ENCODE measurements around the gene YAP1.

The YAP1 gene

DNA sequence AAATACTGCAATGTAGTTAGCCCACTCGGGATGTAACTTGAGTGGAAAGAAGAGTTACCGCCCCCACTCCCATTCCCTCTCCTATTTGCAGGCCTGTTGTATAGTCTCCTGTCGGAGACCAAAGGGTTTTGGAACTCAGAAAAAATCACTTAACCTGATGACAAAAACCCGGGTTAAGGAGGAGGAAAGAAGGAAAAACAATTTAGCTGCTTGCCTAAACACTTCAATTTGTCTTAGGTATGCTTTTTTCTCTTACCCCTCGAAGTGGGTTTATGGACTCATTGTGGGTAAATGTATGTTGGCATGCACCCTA is 2.2 kb downstream of the YAP1 start:
- H2AFZ ChIP-seq (ENCODE audit: low read depth) = no peak overlapping the region
- no peak overlapping the region for H3K9ac ChIP-seq
- H3K4me1 ChIP-seq (ENCODE audit: low read depth, poor library complexity, severe bottlenecking) = no peaks in the 10 kb centered on the region
- H3K36me3 ChIP-seq (ENCODE audit: insufficient read depth) = no peaks in the 10 kb centered on the region
- H3K27ac ChIP-seq = no peak overlapping the region
- H4K20me1 ChIP-seq (ENCODE audit: insufficient read depth) = no peaks in the 10 kb centered on the region
- no peaks in the 10 kb centered on the region for H3K79me2 ChIP-seq (ENCODE audit: insufficient read depth, low read depth)
- H3K4me2 ChIP-seq = no peak overlapping the region
- H3K27me3 ChIP-seq (ENCODE audit: insufficient read depth, low read depth) = no peaks in the 10 kb centered on the region
- TF ChIP-seq, protein P1, sequence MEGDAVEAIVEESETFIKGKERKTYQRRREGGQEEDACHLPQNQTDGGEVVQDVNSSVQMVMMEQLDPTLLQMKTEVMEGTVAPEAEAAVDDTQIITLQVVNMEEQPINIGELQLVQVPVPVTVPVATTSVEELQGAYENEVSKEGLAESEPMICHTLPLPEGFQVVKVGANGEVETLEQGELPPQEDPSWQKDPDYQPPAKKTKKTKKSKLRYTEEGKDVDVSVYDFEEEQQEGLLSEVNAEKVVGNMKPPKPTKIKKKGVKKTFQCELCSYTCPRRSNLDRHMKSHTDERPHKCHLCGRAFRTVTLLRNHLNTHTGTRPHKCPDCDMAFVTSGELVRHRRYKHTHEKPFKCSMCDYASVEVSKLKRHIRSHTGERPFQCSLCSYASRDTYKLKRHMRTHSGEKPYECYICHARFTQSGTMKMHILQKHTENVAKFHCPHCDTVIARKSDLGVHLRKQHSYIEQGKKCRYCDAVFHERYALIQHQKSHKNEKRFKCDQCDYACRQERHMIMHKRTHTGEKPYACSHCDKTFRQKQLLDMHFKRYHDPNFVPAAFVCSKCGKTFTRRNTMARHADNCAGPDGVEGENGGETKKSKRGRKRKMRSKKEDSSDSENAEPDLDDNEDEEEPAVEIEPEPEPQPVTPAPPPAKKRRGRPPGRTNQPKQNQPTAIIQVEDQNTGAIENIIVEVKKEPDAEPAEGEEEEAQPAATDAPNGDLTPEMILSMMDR (conservative IDR thresholded peaks at IDR 0.05; ENCODE audit: low read depth, low read length) = no peak
- no peak overlapping the region for H3K4me3 ChIP-seq (IDR thresholded peaks at IDR 0.05; ENCODE audit: insufficient read depth, low read depth, low read length)

DNA sequence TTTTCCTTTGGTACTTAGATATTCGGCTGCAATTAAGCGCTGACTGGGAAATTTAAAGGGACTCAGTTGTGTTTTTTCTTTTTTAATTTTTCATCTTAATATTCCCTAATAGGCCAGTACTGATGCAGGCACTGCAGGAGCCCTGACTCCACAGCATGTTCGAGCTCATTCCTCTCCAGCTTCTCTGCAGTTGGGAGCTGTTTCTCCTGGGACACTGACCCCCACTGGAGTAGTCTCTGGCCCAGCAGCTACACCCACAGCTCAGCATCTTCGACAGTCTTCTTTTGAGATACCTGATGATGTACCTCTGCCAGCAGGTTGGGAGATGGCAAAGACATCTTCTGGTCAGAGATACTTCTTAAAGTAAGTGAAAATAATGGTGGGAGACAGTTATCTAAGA is 3.8 kb downstream of the YAP1 start:
- Histone ChIP-seq H2AFZ (ENCODE audit: low read depth) (no peak overlapping the region), H3K4me3 (IDR thresholded peaks at IDR 0.05; ENCODE audit: insufficient read depth, low read depth, low read length) (no peak overlapping the region), H4K20me1 (ENCODE audit: insufficient read depth) (no peaks in the 10 kb centered on the region), H3K36me3 (ENCODE audit: insufficient read depth) (no peaks in the 10 kb centered on the region), H3K27me3 (ENCODE audit: insufficient read depth, low read depth) (no peaks in the 10 kb centered on the region), H3K27ac (no peak overlapping the region), H3K79me2 (ENCODE audit: insufficient read depth, low read depth) (no peaks in the 10 kb centered on the region), H3K4me2 (no peak overlapping the region), H3K4me1 (ENCODE audit: low read depth, poor library complexity, severe bottlenecking) (no peaks in the 10 kb centered on the region), H3K9ac (no peak overlapping the region)
- TF ChIP-seq, protein P1 (conservative IDR thresholded peaks at IDR 0.05; ENCODE audit: low read depth, low read length) = no peak

DNA sequence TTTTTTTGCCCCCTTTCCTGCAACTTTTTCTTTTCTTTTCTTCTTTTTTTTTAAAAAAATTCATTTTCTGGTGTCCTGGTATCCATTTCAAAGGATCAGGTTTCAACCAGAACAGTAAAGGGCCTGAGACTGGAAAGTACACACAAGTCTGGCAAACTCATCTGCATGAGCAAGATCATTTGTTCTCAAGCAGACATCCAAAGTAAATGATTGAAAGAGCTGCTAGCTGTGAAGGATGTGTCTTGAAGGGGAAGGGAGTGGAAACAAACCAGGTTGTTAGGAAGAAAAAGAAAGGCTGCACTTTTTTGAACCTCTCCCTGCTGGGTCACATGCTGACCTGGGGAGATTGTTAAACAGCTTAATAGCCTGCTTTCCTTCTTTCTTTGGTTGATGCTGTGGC is 5.3 kb downstream of the YAP1 start:
- no peaks in the 10 kb centered on the region for H3K36me3 ChIP-seq (ENCODE audit: insufficient read depth)
- H4K20me1 ChIP-seq (ENCODE audit: insufficient read depth) = no peaks in the 10 kb centered on the region
- H3K27me3 ChIP-seq (ENCODE audit: insufficient read depth, low read depth) = no peaks in the 10 kb centered on the region
- TF ChIP-seq, protein P1 (conservative IDR thresholded peaks at IDR 0.05; ENCODE audit: low read depth, low read length) = no peak
- H3K27ac ChIP-seq = no peak overlapping the region
- H3K4me3 ChIP-seq (IDR thresholded peaks at IDR 0.05; ENCODE audit: insufficient read depth, low read depth, low read length) = no peak overlapping the region
- no peak overlapping the region for H2AFZ ChIP-seq (ENCODE audit: low read depth)
- H3K4me2 ChIP-seq = no peak overlapping the region
- no peaks in the 10 kb centered on the region for H3K79me2 ChIP-seq (ENCODE audit: insufficient read depth, low read depth)
- no peaks in the 10 kb centered on the region for H3K4me1 ChIP-seq (ENCODE audit: low read depth, poor library complexity, severe bottlenecking)
- H3K9ac ChIP-seq = no peak overlapping the region

DNA sequence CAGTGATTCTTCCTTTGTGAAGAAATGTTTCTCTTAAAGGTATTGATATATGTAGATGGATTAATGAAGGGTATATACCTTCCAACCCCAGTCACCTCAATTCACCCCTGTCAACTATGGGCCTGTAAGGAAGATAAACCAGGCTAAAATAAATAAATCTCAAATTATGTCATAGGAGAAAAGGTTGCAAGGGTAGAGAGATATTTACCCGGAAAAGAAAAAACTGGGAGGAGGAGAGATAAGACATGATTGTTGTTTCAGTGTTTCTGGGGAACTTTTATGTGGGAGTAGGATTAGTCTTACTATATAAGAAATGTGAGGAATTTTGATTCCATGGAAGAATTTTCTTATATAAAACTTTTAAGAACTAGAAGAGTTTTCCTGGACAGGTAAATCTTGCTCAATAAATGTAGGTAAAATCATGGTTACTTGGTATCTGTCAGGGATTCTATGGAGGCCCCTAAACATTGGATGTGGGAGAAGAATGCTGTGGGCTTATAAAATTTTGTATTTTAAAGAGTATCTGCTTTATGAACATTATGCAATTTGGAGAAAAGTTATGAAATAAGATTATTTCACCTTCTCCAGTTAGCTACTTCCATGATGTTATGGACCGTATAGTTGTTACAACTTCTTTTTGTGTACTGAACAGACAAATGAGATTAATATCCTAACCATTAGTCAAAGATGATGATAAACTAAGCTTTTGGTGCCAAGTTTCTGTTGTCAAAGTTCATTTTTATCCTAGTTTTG is 6.4 kb downstream of the YAP1 start:
- H3K4me3 ChIP-seq (IDR thresholded peaks at IDR 0.05; ENCODE audit: insufficient read depth, low read depth, low read length) = no peak overlapping the region
- H3K9ac ChIP-seq = no peak overlapping the region
- H3K4me2 ChIP-seq = no peak overlapping the region
- H2AFZ ChIP-seq (ENCODE audit: low read depth) = no peak overlapping the region
- no peaks in the 10 kb centered on the region for H4K20me1 ChIP-seq (ENCODE audit: insufficient read depth)
- no peak overlapping the region for H3K27ac ChIP-seq
- TF ChIP-seq, protein P1 (conservative IDR thresholded peaks at IDR 0.05; ENCODE audit: low read depth, low read length) = no peak
- no peaks in the 10 kb centered on the region for H3K79me2 ChIP-seq (ENCODE audit: insufficient read depth, low read depth)
- no peaks in the 10 kb centered on the region for H3K4me1 ChIP-seq (ENCODE audit: low read depth, poor library complexity, severe bottlenecking)
- H3K36me3 ChIP-seq (ENCODE audit: insufficient read depth) = no peaks in the 10 kb centered on the region
- H3K27me3 ChIP-seq (ENCODE audit: insufficient read depth, low read depth) = no peaks in the 10 kb centered on the region

All from KMS-11 (cell line).